Tibial nerve (tissue), 4 donors: Measurements from ENCODE around the gene HUNK. TPM values are rescaled to one million over a fixed set of nuclear protein-coding genes. Genes with fewer than 3 reads are reported as not detected.

Experiments
- DNase-seq, 2 donors: peaks; one replicate each; pipeline ENCODE4 v3.0.0-alpha.2; 2019; ENCODE audit warnings: low spot score in 2 of 2
- H3K27ac ChIP-seq, 4 donors: fragments of 200-600 bp; sonication (generic) in 3 of 4; one replicate each; pipeline ENCODE4 v1.5.1; 2017 to 2019; ENCODE audit warnings: mild to moderate bottlenecking in 1 of 4
- H3K27me3 ChIP-seq, 2 donors: fragments of 200-600 bp; sonication (generic) in 1 of 2; one replicate each; pipeline versions ENCODE4 v1.5.1 to v1.6.0; 2017 to 2019
- H3K36me3 ChIP-seq, 3 donors: fragments of 200-600 bp; sonication (generic); one replicate each; pipeline ENCODE4 v1.5.1; 2018 to 2019
- H3K4me1 ChIP-seq, 4 donors: fragments of 200-600 bp; sonication (generic) in 3 of 4; one replicate each; pipeline ENCODE4 v1.5.1; 2017 to 2019
- H3K4me3 ChIP-seq, 4 donors: fragments of 200-600 bp; sonication (generic) in 3 of 4; one replicate each; pipeline ENCODE4 v1.5.1; 2017 to 2019; ENCODE audit warnings: mild to moderate bottlenecking in 1 of 4, moderate library complexity in 1 of 4
- H3K9me3 ChIP-seq, 4 donors: fragments of 200-600 bp; sonication (generic) in 3 of 4; one replicate each; pipeline ENCODE4 v1.5.1; 2017 to 2019
- CTCF ChIP-seq, 5 experiments: fragments of 200-600 bp in 3 of 5; fragments of 450-650 bp in 2 of 5; sonication (generic) in 3 of 5; IDR thresholded peaks; one replicate each; pipeline ENCODE4 v1.5.1; 2016 to 2019; ENCODE audit warnings: antibody characterized with exemption in 5 of 5, mild to moderate bottlenecking in 3 of 5, moderate library complexity in 2 of 5
- EP300 ChIP-seq, 2 donors: sonication (generic); formaldehyde crosslinking; IDR thresholded peaks; one replicate each; pipeline ENCODE4 v1.6.1; 2017; ENCODE audit warnings: antibody characterized with exemption in 2 of 2, mild to moderate bottlenecking in 1 of 2
- POLR2A ChIP-seq, 2 donors: fragments of 450-650 bp; IDR thresholded peaks; one replicate each; pipeline ENCODE4 v1.6.1; 2017; ENCODE audit warnings: antibody characterized with exemption in 2 of 2, mild to moderate bottlenecking in 2 of 2, moderate library complexity in 2 of 2
- WGBS, 2 donors: methylation state at CpG; one replicate each; pipeline ENCODE4 v1.1.5; 2018; 5-methylcytosine and 5-hydroxymethylcytosine counted together
- total RNA-seq, 4 donors: library from RNA; depleted of rRNA; stranded (reverse); fragments of >200 nt; gene quantifications; one replicate each; pipeline ENCODE4 v1.1.0, GENCODE V29; 2016

HUNK gene
- total RNA-seq, 4 donors from 2014 or later: 0.20 to 0.30 (median 0.21) TPM; not detected in 1

GRCh38 chr21:31892686-31893085 lies 19.9 kb downstream of the HUNK start:
- Histone ChIP-seq H3K4me3 (no peak overlapping the region), H3K36me3 (no peaks in the 10 kb centered on the region), H3K27me3 (no peaks in the 10 kb centered on the region), H3K27ac (no peak overlapping the region), H3K9me3 (no peaks in the 10 kb centered on the region), H3K4me1 (peaks cover 0 to 4% (median 0%) of the 10 kb centered on the region in 4 donors)
- DNase-seq: no peak
- TF ChIP-seq POLR2A (IDR thresholded peaks at IDR 0.05) (no peak), CTCF (IDR thresholded peaks at IDR 0.05) (no peak), EP300 (IDR thresholded peaks at IDR 0.05) (no peak)
- WGBS, 2 donors: 73 to 77% methylated on average over 9 of the region's 9 CpGs

- Histone ChIP-seq H3K4me3 (no peak overlapping the region), H3K9me3 (no peaks in the 10 kb centered on the region), H3K36me3 (no peaks in the 10 kb centered on the region), H3K4me1 (peaks cover 0 to 3% (median 0%) of the 10 kb centered on the region in 4 donors), H3K27ac (no peak overlapping the region), H3K27me3 (no peaks in the 10 kb centered on the region)
- 48 to 52% methylated on average over 6 of the region's 6 CpGs for WGBS, 2 donors
- no peak for TF ChIP-seq POLR2A (IDR thresholded peaks at IDR 0.05)
- no peak for TF ChIP-seq EP300 (IDR thresholded peaks at IDR 0.05)
- TF ChIP-seq CTCF (IDR thresholded peaks at IDR 0.05): no peak
- no peak for DNase-seq
Measured at GRCh38 chr21:31893851-31894415, 21.1 kb downstream of the HUNK start.

DNA sequence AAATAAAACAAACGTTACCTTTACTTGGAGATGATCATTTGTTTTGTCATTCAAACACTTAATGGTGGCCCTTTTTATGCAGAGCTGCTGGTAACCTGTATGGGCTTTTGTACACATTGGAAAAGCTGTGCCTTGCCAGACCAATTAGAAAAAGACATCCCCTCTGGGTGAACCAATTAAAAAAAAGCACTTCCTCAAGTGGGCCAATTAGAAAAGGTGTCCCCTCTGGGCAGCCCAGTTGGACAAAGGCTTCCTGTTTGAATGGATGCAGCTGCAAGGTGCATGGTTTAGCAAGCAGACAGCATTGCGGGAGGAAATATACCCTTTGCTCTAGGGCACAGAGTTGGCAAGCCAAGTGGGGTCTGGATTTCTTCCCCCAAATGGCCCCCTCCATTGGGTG lies 21.6 kb downstream of the HUNK start:
- H3K4me3 ChIP-seq: no peak overlapping the region
- DNase-seq: no peak
- 64 to 84% methylated on average over 2 of the region's 2 CpGs for WGBS, 2 donors
- H3K27me3 ChIP-seq: no peaks in the 10 kb centered on the region
- no peaks in the 10 kb centered on the region for H3K36me3 ChIP-seq
- H3K9me3 ChIP-seq: no peaks in the 10 kb centered on the region
- no peak overlapping the region for H3K27ac ChIP-seq
- H3K4me1 ChIP-seq: no peaks in the 10 kb centered on the region
- TF ChIP-seq POLR2A (IDR thresholded peaks at IDR 0.05) (no peak), CTCF (IDR thresholded peaks at IDR 0.05) (no peak), EP300 (IDR thresholded peaks at IDR 0.05) (no peak)

GRCh38 chr21:31895077-31895835 lies 22.4 kb downstream of the HUNK start:
- no peak for TF ChIP-seq CTCF (IDR thresholded peaks at IDR 0.05)
- no peak for TF ChIP-seq EP300 (IDR thresholded peaks at IDR 0.05)
- no peak for TF ChIP-seq POLR2A (IDR thresholded peaks at IDR 0.05)
- no peak overlapping the region for H3K4me3 ChIP-seq
- H3K36me3 ChIP-seq: no peaks in the 10 kb centered on the region
- no peak overlapping the region for H3K27ac ChIP-seq
- no peaks in the 10 kb centered on the region for H3K27me3 ChIP-seq
- WGBS, 2 donors: 84% methylated on average over 6 of the region's 6 CpGs
- no peaks in the 10 kb centered on the region for H3K4me1 ChIP-seq
- DNase-seq: no peak
- H3K9me3 ChIP-seq: no peaks in the 10 kb centered on the region

GRCh38 chr21:31896019-31896418 lies 23.2 kb downstream of the HUNK start:
- no peak for TF ChIP-seq POLR2A (IDR thresholded peaks at IDR 0.05)
- no peak for TF ChIP-seq EP300 (IDR thresholded peaks at IDR 0.05)
- TF ChIP-seq CTCF (IDR thresholded peaks at IDR 0.05): no peak
- WGBS, 2 donors: 74 to 86% methylated on average over 7 of the region's 7 CpGs
- Histone ChIP-seq H3K27ac (no peak overlapping the region), H3K27me3 (no peaks in the 10 kb centered on the region), H3K36me3 (no peaks in the 10 kb centered on the region), H3K4me3 (no peak overlapping the region), H3K4me1 (no peaks in the 10 kb centered on the region), H3K9me3 (no peaks in the 10 kb centered on the region)
- DNase-seq: no peak
